ENCODE results near the gene PSRC1.

- TF ChIP-seq CTCF (IDR thresholded peaks at IDR 0.05) (no peak), POLR2A (IDR thresholded peaks at IDR 0.05) (no peak)
Observed at GRCh38 chr1:109322974-109323373, 40.0 kb upstream of the PSRC1 start.

Measured in uterus (tissue), 2 donors.